GM15510 (cell line): ENCODE results near the gene NFIA.

ENCODE experiments used
- POLR2A ChIP-seq: IDR thresholded peaks from 3 replicates; pipeline ENCODE4 v1.6.1; 2011; ENCODE audit warnings: borderline replicate concordance; ENCODE audit not compliant: insufficient read length; ENCODE audit errors: extremely low read depth

NFIA gene

GRCh38 chr1:61370913-61371279 is 288.5 kb downstream of the NFIA start:
- no peak for TF ChIP-seq POLR2A

DNA sequence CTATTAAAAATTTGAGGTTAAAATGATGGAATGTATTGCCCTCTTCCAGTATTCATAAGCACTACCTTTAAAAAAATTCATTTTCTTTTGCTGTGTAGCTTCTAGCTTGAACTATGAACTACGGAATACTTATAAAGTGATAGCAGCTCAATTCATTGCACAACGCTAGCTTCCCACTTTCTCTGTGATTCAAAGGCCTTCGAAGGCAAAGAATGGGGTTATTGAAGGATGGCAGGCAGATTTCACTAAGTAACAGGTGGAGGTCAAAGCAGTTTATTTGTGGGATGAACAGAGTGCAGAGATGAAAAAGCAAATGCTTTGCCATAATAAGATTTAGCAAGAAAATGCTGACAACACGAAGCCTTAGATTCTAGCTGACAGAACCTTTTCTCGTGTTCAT is 290.6 kb downstream of the NFIA start:
- TF ChIP-seq POLR2A, result no peak

GRCh38 chr1:61374156-61374555 is 291.8 kb downstream of the NFIA start:
- TF ChIP-seq POLR2A, result no peak

DNA sequence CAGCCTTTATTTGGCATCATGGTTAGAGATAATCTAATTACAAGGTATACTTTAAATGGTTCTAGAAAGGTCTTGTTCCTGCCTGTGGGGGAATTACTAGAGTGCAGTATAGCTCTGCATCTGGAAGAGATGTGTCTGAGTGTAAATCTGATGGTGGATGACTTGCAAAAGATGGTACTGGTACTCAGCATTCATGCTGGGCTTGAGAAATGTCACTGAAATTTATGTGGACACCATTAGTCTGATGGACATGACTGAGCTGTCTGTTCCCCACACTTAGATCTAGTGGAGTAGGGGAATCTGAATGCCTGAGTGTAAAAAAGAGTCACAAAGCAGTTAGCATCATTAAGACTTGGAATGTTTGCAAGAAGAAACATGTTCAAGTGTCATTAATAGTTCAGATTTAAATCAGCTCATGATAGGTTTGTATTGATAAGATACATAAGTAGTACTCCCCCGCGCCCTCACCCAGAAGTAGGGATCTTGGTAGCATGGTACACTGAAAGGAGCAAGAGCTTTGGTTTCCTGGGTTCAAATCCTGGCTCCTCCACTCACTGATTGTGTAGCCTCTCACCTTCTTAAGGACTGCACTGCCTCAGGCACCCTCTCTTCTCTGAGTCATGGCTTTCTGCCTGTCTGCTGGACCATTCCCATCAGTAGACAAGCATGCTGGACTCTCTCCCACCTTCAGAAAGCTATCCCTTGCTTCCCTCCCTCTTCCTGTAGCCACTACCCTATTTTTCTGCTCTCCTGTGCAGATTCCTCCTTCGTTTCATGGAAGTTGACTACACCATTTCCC is 292.9 kb downstream of the NFIA start:
- no peak for TF ChIP-seq POLR2A

GRCh38 chr1:61376151-61376550 is 293.8 kb downstream of the NFIA start:
- TF ChIP-seq POLR2A, result no peak

DNA sequence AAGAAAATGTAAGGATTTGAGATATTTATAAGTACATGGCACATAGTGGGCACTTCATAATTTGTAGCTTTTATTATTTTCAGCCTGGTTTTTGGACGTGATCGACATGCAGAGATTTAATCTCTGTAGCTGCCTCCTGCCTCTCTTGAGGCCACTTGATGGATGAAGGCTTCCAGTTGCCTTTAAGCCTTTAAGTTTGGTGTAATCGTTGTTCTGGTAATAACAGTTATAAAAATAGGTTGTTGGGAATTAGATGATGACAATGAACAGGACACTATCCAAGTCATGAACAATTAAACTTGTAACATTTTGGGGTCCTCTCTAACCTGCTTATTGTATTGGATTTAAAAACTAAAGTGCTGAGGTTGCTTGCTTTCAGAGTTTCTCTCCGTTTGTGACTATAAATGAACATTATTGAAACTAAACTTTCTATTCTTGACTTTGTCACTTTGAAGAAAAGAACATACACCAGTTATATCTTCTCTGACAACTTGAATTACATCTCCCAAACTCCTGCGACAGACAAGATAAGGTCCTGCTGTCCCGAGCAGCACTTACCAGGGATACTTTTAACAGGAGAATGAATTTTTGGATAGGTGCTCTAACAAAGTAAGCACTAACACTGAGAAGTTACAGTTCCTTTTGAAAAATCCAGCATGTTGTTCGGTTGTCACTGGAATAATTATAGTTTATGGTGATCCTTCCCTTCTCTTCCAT is 295.0 kb downstream of the NFIA start:
- TF ChIP-seq POLR2A, result no peak

- no peak for TF ChIP-seq POLR2A
Measured at GRCh38 chr1:61378494-61379180, 296.3 kb downstream of the NFIA start.

DNA sequence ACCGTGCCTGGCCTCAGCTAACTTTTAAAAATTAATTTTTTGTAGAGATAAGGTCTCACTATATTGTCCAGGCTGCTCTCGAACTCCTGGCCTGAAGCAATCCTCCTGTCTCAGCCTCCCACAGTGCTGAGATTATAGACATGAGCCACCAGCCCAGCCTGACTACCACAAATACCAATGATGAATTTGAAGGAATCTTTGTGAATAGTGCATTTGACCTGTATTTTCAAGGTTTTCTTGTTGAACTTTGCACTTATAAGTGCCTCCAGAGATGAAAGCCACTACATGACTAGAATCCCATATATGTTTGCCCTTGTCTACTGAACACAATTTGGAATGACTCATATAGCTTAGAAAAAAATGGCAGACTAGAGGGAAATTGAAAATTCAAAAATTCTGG is 297.3 kb downstream of the NFIA start:
- TF ChIP-seq POLR2A, result no peak

DNA sequence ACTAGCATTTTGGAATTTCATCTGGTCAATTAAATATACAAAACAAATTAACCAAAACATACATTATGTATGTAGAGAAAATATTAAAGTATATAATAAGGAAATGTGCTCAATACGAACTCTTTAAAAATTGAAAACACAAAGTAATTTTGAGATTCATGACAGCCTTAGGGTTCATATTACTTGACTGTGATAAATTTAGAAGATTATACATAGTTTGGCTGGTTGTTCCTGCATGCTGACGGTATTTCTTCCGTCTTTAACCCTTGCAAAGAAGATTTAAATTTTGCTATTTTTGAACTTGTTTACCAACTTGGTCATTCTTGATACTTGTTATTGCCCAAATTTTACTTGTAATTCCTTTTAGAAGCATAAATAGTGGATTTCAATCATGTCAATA is 298.2 kb downstream of the NFIA start:
- TF ChIP-seq POLR2A, result no peak

GRCh38 chr1:61386323-61386722 is 304.0 kb downstream of the NFIA start:
- no peak for TF ChIP-seq POLR2A

- TF ChIP-seq POLR2A, result no peak
Measured at GRCh38 chr1:61386770-61387169, 304.4 kb downstream of the NFIA start.

GRCh38 chr1:61387829-61388228 is 305.5 kb downstream of the NFIA start:
- TF ChIP-seq POLR2A, result no peak

DNA sequence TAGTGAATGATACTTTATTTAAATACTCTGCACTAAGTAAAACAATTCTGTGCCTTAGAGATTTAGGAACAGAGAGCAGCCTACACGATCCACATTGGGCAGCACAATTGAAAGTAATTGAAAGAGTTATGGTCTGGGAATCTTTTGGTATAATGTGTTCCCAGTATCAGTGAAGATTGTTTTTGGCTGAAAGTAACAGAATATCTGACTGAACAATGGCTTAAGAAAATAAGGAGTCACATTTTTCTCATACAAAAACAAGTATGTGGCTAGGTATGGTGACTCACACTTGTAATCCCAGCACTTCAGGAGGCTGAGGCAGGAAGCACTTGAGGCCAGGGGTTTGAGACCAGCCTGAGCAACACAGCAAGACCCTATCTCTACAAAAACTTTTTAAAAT is 306.2 kb downstream of the NFIA start:
- no peak for TF ChIP-seq POLR2A

GRCh38 chr1:61389194-61389925 is 307.0 kb downstream of the NFIA start:
- no peak for TF ChIP-seq POLR2A

- TF ChIP-seq POLR2A, result no peak
Measured at GRCh38 chr1:61389926-61390845, 307.8 kb downstream of the NFIA start.

- TF ChIP-seq POLR2A, result no peak
Measured at GRCh38 chr1:61391730-61392129, 309.4 kb downstream of the NFIA start.
